Activated CD4-positive, CD25-positive, alpha-beta regulatory T cell (primary cell): ENCODE measurements around the gene CHAT.

ENCODE experiments used
- DNase-seq, 4 experiments: peaks; one replicate each; lab custom pipeline; 2025; lab: John Stamatoyannopoulos, UW

The CHAT gene

GRCh38 chr10:49631975-49632374 is 18.1 kb downstream of the CHAT start:
- DNase-seq, result no peak

GRCh38 chr10:49632406-49633317 is 18.8 kb downstream of the CHAT start:
- DNase-seq, result no peak

- no peak for DNase-seq
Observed at GRCh38 chr10:49633327-49634068, 19.7 kb downstream of the CHAT start.

- DNase-seq, result no peak
Observed at GRCh38 chr10:49634069-49634660, 20.3 kb downstream of the CHAT start.

- no peak for DNase-seq
Observed at GRCh38 chr10:49642311-49642710, 28.5 kb downstream of the CHAT start.

GRCh38 chr10:49643241-49644034 is 29.6 kb downstream of the CHAT start:
- DNase-seq, result no peak

GRCh38 chr10:49644035-49644646 is 30.3 kb downstream of the CHAT start:
- DNase-seq, result no peak

- DNase-seq, result no peak
Observed at GRCh38 chr10:49645417-49645816, 31.6 kb downstream of the CHAT start.

- DNase-seq, result no peak
Observed at GRCh38 chr10:49645871-49646870, 32.3 kb downstream of the CHAT start.

GRCh38 chr10:49647554-49647953 is 33.7 kb downstream of the CHAT start:
- DNase-seq, result no peak

GRCh38 chr10:49647985-49648795 is 34.4 kb downstream of the CHAT start:
- DNase-seq, result no peak

GRCh38 chr10:49649294-49649693 is 35.5 kb downstream of the CHAT start:
- no peak for DNase-seq

GRCh38 chr10:49649936-49650723 is 36.3 kb downstream of the CHAT start:
- DNase-seq, result no peak

GRCh38 chr10:49650724-49651034 is 36.8 kb downstream of the CHAT start:
- DNase-seq, result no peak

GRCh38 chr10:49651039-49651835 is 37.4 kb downstream of the CHAT start:
- DNase-seq, result no peak

GRCh38 chr10:49651917-49652316 is 38.1 kb downstream of the CHAT start:
- no peak for DNase-seq

GRCh38 chr10:49652421-49653272 is 38.8 kb downstream of the CHAT start:
- no peak for DNase-seq
